Renal cortical epithelial cell (primary cell): ENCODE data around the gene SEZ6L2. TPM values are rescaled to one million over a fixed set of nuclear protein-coding genes. Genes with fewer than 3 reads are reported as not detected.

Source experiments
- DNase-seq: peaks from one replicate; pipeline ENCODE4 v3.0.0-alpha.2; 2011; ENCODE audit warnings: low read depth
- total RNA-seq: library from RNA; depleted of rRNA; stranded (reverse); fragments of >200 nt; gene quantifications from 2 replicates; pipeline ENCODE4 v1.2.3, GENCODE V29; 2014

SEZ6L2 gene
- total RNA-seq, 1 donor from 2014 or later, result 45.7 TPM

- DNase-seq, result peak; percentile 61
These were observed 74.0 kb downstream of the SEZ6L2 start for GRCh38 chr16:29825145-29826044.

DNA sequence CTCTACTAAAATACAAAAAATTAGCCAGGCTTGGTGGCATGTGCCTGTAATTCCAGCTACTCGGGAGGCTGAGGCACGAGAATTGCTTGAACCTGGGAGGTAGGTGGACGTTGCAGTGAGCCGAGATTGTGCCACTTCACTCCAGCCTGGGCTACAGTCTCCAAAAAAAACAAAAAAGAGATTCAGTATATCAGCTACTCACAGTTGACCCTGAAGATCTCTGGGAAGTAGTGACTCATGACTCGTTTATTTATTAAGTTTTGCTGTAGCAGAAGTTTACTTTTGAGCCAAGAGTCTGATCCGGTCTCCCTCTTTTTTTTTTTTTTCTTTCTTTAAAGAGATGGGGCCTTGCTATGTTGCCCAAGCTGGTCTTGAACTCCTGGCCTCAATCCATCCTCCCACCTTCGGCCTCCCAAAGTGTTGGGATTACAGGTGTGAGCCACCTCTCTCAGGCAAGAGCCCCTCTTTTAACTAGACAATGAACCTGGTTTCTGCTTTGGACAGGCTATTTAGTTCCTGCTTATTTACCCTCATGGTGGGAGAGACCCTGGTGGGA, 74.7 kb downstream of the SEZ6L2 start:
- peak; percentile 89 for DNase-seq

DNA sequence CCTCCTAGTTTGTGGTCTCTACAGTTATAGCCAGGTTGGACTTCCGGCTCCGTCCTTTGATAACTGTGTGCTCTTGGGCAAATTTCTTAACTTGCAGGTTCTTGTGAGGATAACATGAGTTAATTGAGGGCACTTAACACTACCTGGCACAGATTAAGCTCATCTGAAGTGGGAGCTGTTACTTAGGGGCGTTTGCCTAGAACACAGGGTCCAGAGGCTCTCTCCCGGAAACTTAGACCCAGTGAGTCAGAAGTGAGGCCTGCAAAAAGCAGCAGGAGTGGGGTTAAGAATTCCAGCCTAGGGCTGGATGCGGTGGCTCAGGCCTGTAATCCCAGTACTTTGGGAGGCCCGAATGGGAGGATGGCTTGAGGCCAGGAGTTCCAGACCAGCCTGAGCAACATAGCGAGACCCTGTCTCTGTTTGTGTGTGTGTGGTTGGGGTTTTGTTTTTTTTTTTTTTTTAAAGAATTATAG, 77.7 kb downstream of the SEZ6L2 start:
- peak; percentile 86 for DNase-seq

Other genes starting within 250 kb of the SEZ6L2 start
- gene SPN, start 236.3 kb downstream of the SEZ6L2 start, total RNA-seq, result 0.05 TPM in 1 of 2 replicates, not detected in the other
- 119 and 258 TPM in 2 replicates for gene QPRT, start 220.4 kb downstream of the SEZ6L2 start, total RNA-seq
- gene C16orf54, start 153.6 kb downstream of the SEZ6L2 start, total RNA-seq, result not detected in 2 replicates
- gene ZG16, start 121.3 kb downstream of the SEZ6L2 start, total RNA-seq, result not detected in 2 replicates
- gene KIF22, start 108.8 kb downstream of the SEZ6L2 start, total RNA-seq, result 14.0 and 29.5 TPM in 2 replicates
- gene MAZ, start 93.0 kb downstream of the SEZ6L2 start, total RNA-seq, result 159 and 161 TPM in 2 replicates
- gene PRRT2, start 87.4 kb downstream of the SEZ6L2 start, total RNA-seq, result 0.25 and 0.35 TPM in 2 replicates
- 17.7 and 19.6 TPM in 2 replicates for gene PAGR1, start 83.4 kb downstream of the SEZ6L2 start, total RNA-seq
- 431 and 491 TPM in 2 replicates for gene MVP, start 79.1 kb downstream of the SEZ6L2 start, total RNA-seq
- 69.1 and 114 TPM in 2 replicates for gene CDIPT, start 36.3 kb downstream of the SEZ6L2 start, total RNA-seq
- 15.8 and 33.3 TPM in 2 replicates for gene ASPHD1, start 938 bp upstream of the SEZ6L2 start, total RNA-seq
- 12.5 and 13.2 TPM in 2 replicates for gene KCTD13, start 26.7 kb upstream of the SEZ6L2 start, total RNA-seq
- gene TMEM219, start 62.5 kb upstream of the SEZ6L2 start, total RNA-seq, result 48.9 and 112 TPM in 2 replicates
- gene TAOK2, start 74.3 kb upstream of the SEZ6L2 start, total RNA-seq, result 52.4 and 80.9 TPM in 2 replicates
- 7.8 and 8.2 TPM in 2 replicates for gene HIRIP3, start 96.1 kb upstream of the SEZ6L2 start, total RNA-seq
- 27.7 and 48.1 TPM in 2 replicates for gene INO80E, start 96.7 kb upstream of the SEZ6L2 start, total RNA-seq
- 0.80 TPM in 1 of 2 replicates, not detected in the other for gene DOC2A, start 111.5 kb upstream of the SEZ6L2 start, total RNA-seq
- not detected in 2 replicates for gene C16orf92, start 123.6 kb upstream of the SEZ6L2 start, total RNA-seq
- 0.15 TPM in 1 of 2 replicates, not detected in the other for gene TLCD3B, start 131.7 kb upstream of the SEZ6L2 start, total RNA-seq
- gene ALDOA, start 166.2 kb upstream of the SEZ6L2 start, total RNA-seq, result 525 and 1,258 TPM in 2 replicates
- gene PPP4C, start 176.4 kb upstream of the SEZ6L2 start, total RNA-seq, result 154 and 293 TPM in 2 replicates
- 0.15 TPM in 1 of 2 replicates, not detected in the other for gene TBX6, start 192.4 kb upstream of the SEZ6L2 start, total RNA-seq
- gene YPEL3, start 196.7 kb upstream of the SEZ6L2 start, total RNA-seq, result 7.6 and 12.9 TPM in 2 replicates
- gene GDPD3, start 214.0 kb upstream of the SEZ6L2 start, total RNA-seq, result 0.15 TPM in 1 of 2 replicates, not detected in the other
- gene MAPK3, start 223.7 kb upstream of the SEZ6L2 start, total RNA-seq, result 11.6 and 11.9 TPM in 2 replicates